Fibroblast of lung (primary cell): Measurements from ENCODE around the gene SOCS4. TPM values are rescaled to one million over a fixed set of nuclear protein-coding genes. Genes with fewer than 3 reads are reported as not detected.
A peak's percentile ranks its signal among the peaks of the same experiment; 100 is the strongest.

Experiments used
- DNase-seq, 2 donors: peaks; one replicate each; pipeline versions ENCODE4 v3.0.0 to v3.0.0-alpha.2; 2010; ENCODE audit warnings: low read depth in 2 of 2
- H2AFZ ChIP-seq: 2 replicates; pipeline ENCODE4 v1.5.1; 2012; ENCODE audit warnings: low read length, control low read depth, inconsistent platforms
- H3K27ac ChIP-seq: 2 replicates; pipeline ENCODE4 v1.5.1; 2011; ENCODE audit warnings: low read length, control low read depth; ENCODE audit not compliant: insufficient read depth
- H3K27me3 ChIP-seq: 2 replicates; pipeline ENCODE4 v1.5.1; 2011; ENCODE audit warnings: mild to moderate bottlenecking, low read length; ENCODE audit not compliant: control insufficient read depth, insufficient read depth
- H3K36me3 ChIP-seq: 2 replicates; pipeline ENCODE4 v1.5.1; 2011; ENCODE audit warnings: low read length; ENCODE audit not compliant: control insufficient read depth, insufficient read depth
- H3K4me1 ChIP-seq: 2 replicates; pipeline ENCODE4 v1.5.1; 2011; ENCODE audit warnings: low read length; ENCODE audit not compliant: control insufficient read depth, insufficient read depth; ENCODE audit errors: extremely low read depth
- H3K4me2 ChIP-seq: 2 replicates; pipeline ENCODE4 v1.5.1; 2011; ENCODE audit warnings: low read length, control low read depth; ENCODE audit not compliant: insufficient read depth; ENCODE audit errors: extremely low read depth
- H3K4me3 ChIP-seq, 4 experiments: fragments of 200-600 bp in 1 of 4; sonication (generic) in 1 of 4; replicated peaks in 1 of 4; 2 replicates each; pipeline ENCODE4 v1.5.1; 2011 to 2016; ENCODE audit warnings: low read length in 4 of 4, low read depth in 3 of 4, mild to moderate bottlenecking in 3 of 4, control low read depth in 2 of 4, inconsistent platforms in 1 of 4, mixed read lengths in 1 of 4; ENCODE audit not compliant: insufficient read depth in 1 of 4; ENCODE audit errors: control extremely low read depth in 1 of 4
- H3K79me2 ChIP-seq: 2 replicates; pipeline ENCODE4 v1.5.1; 2012; ENCODE audit warnings: mild to moderate bottlenecking, low read length, inconsistent platforms; ENCODE audit not compliant: control insufficient read depth, insufficient read depth
- H3K9ac ChIP-seq: 2 replicates; pipeline ENCODE4 v1.5.1; 2011; ENCODE audit warnings: mild to moderate bottlenecking, low read length, control low read depth; ENCODE audit not compliant: insufficient read depth
- H3K9me3 ChIP-seq: 2 replicates; pipeline ENCODE4 v1.5.1; 2012; ENCODE audit warnings: low read depth, low read length; ENCODE audit not compliant: control insufficient read depth, insufficient read depth
- H4K20me1 ChIP-seq: 2 replicates; pipeline ENCODE4 v1.5.1; 2011; ENCODE audit warnings: low read length; ENCODE audit not compliant: control insufficient read depth, insufficient read depth; ENCODE audit errors: extremely low read depth
- CTCF ChIP-seq, 2 donors: IDR thresholded peaks in 1 of 2; conservative IDR thresholded peaks in 1 of 2; 1 replicate in 1 of 2; 2 replicates in 1 of 2; pipeline ENCODE4 v1.5.1; 2011 to 2012; ENCODE audit warnings: low read length in 2 of 2, control low read depth in 1 of 2, inconsistent platforms in 1 of 2, low read depth in 1 of 2, mild to moderate bottlenecking in 1 of 2
- EZH2 ChIP-seq: IDR thresholded peaks from 2 replicates; pipeline ENCODE4 v1.5.1; 2012; ENCODE audit warnings: low read length, control low read depth, mild to moderate bottlenecking; ENCODE audit errors: missing control alignments
- polyA plus RNA-seq, 2 donors: library from polyadenylated mRNA; depleted of rRNA in 1 of 2; stranded (reverse) in 1 of 2; unstranded in 1 of 2; fragments of >200 nt; gene quantifications; 2 replicates each; pipeline ENCODE4 v1.2.1, GENCODE V29; 2011 to 2012; ENCODE audit warnings: missing spikeins in 1 of 2
- total RNA-seq: library from RNA; depleted of rRNA; stranded (reverse); fragments of >200 nt; gene quantifications from 2 replicates; pipeline ENCODE4 v1.2.1, GENCODE V29; 2014

SOCS4 gene
- total and polyA plus RNA-seq, 2 donors (not counting 1 experiment from before 2014, with no cell fraction given): 11.5 to 19.2 TPM

DNA sequence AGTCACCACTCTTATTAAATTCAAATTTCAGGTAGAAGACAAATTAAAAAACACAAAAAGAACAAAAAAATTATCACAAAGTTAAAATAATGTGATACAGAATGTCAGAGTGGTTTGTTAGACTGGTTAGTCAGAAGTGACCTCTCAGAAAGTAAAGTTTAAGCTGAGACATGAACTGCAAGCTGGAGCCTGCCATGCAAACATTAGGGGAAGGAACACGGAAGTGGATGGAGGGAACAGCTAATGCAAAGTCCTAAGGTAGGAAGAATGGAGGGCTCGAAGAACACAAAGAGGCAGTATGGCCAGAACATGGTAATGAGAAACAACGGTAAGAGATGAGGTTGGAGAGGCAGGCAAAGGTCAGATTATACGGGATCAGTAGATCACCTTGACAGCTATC is 41.9 kb upstream of the SOCS4 start:
- H3K27me3 ChIP-seq: no peaks in the 10 kb centered on the region
- H3K36me3 ChIP-seq: peaks cover 2% of the 10 kb centered on the region
- no peaks in the 10 kb centered on the region for H3K9me3 ChIP-seq
- no peak overlapping the region for H2AFZ ChIP-seq
- H3K4me3 ChIP-seq: no peak overlapping the region
- no peak for DNase-seq
- TF ChIP-seq EZH2 (no peak), CTCF (conservative IDR thresholded peaks at IDR 0.05 in 1 of 2, IDR thresholded peaks at IDR 0.05 in 1 of 2; ENCODE audit: low read depth in 1 of 2, low read length in 2 of 2) (no peak)
- no peak overlapping the region for H3K9ac ChIP-seq
- no peaks in the 10 kb centered on the region for H4K20me1 ChIP-seq
- no peak overlapping the region for H3K4me2 ChIP-seq
- no peaks in the 10 kb centered on the region for H3K79me2 ChIP-seq
- H3K4me1 ChIP-seq: no peaks in the 10 kb centered on the region
- H3K27ac ChIP-seq: no peak overlapping the region

GRCh38 chr14:55000381-55000780 is 26.7 kb upstream of the SOCS4 start:
- H3K79me2 ChIP-seq: no peaks in the 10 kb centered on the region
- H3K9ac ChIP-seq: no peak overlapping the region
- DNase-seq: peak; percentile 66 to 68
- H3K27ac ChIP-seq: no peak overlapping the region
- no peaks in the 10 kb centered on the region for H3K9me3 ChIP-seq
- no peak overlapping the region for H2AFZ ChIP-seq
- no peak overlapping the region for H3K4me3 ChIP-seq
- no peaks in the 10 kb centered on the region for H4K20me1 ChIP-seq
- H3K27me3 ChIP-seq: no peaks in the 10 kb centered on the region
- TF ChIP-seq CTCF (conservative IDR thresholded peaks at IDR 0.05 in 1 of 2, IDR thresholded peaks at IDR 0.05 in 1 of 2; ENCODE audit: low read depth in 1 of 2, low read length in 2 of 2) (no peak), EZH2 (no peak)
- H3K4me2 ChIP-seq: no peak overlapping the region
- no peaks in the 10 kb centered on the region for H3K36me3 ChIP-seq
- no peaks in the 10 kb centered on the region for H3K4me1 ChIP-seq

DNA sequence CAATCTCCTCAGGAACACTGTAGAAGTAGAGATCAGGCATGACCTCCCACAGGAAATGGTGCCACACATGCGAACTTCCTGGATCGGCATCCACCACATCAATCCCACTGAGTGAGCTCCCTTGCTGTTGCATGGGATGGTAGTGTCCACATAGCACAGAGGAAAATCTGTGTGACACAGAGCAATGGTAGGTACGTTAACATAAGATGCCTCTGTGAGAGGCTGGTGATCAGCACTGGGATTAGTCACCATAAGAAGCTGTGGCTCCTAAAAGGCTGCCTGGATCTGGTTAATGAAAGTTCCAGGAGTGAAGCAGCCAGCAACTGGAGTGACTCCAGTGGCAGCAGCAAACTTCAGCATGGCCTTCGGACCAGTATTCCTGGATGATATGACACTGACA is 22.0 kb upstream of the SOCS4 start:
- Histone ChIP-seq H3K9me3 (no peaks in the 10 kb centered on the region), H3K27me3 (no peaks in the 10 kb centered on the region), H2AFZ (no peak overlapping the region), H3K79me2 (no peaks in the 10 kb centered on the region), H3K9ac (no peak overlapping the region), H4K20me1 (no peaks in the 10 kb centered on the region), H3K36me3 (no peaks in the 10 kb centered on the region), H3K4me3 (no peak overlapping the region), H3K4me2 (no peak overlapping the region), H3K4me1 (no peaks in the 10 kb centered on the region), H3K27ac (no peak overlapping the region)
- TF ChIP-seq EZH2: no peak
- TF ChIP-seq CTCF (conservative IDR thresholded peaks at IDR 0.05 in 1 of 2, IDR thresholded peaks at IDR 0.05 in 1 of 2; ENCODE audit: low read depth in 1 of 2, low read length in 2 of 2): no peak
- DNase-seq: peak in 1 of 2 donors; percentile 30
